Measurements from ENCODE around the gene PSG4.
"Not testable (repeated sequence)": the region's sequence is repeated elsewhere in the genome, so short reads cannot be mapped to it uniquely, and the experiment has no call there.

Gene PSG4

GRCh38 chr19:43197666-43198397 is 7.6 kb downstream of the PSG4 start:
- DNase-seq: not testable (repeated sequence)

- DNase-seq: not testable (repeated sequence)
These were observed 11.0 kb downstream of the PSG4 start for GRCh38 chr19:43194397-43194796.

GRCh38 chr19:43192381-43193155 is 12.9 kb downstream of the PSG4 start:
- not testable (repeated sequence) for DNase-seq

GRCh38 chr19:43188092-43188491 is 17.3 kb downstream of the PSG4 start:
- not testable (repeated sequence) for DNase-seq

- not testable (repeated sequence) for DNase-seq
These were observed 19.0 kb downstream of the PSG4 start, which contains the start of gene PSG5 for GRCh38 chr19:43186311-43186935. Gene PSG5 (minus strand): TSS chr19:43186536. CDS start chr19:43186405, 131 bp downstream.

- not testable (repeated sequence) for DNase-seq
These were observed 23.3 kb downstream of the PSG4 start for GRCh38 chr19:43181869-43182771.

- not testable (repeated sequence) for DNase-seq
These were observed 25.8 kb downstream of the PSG4 start for GRCh38 chr19:43179569-43180147.

- not testable (repeated sequence) for DNase-seq
These were observed 26.9 kb downstream of the PSG4 start for GRCh38 chr19:43178577-43178976.

- DNase-seq: not testable (repeated sequence)
These were observed 39.5 kb downstream of the PSG4 start for GRCh38 chr19:43165906-43166305.

GRCh38 chr19:43163135-43163534 is 42.3 kb downstream of the PSG4 start:
- DNase-seq: not testable (repeated sequence)

- not testable (repeated sequence) for DNase-seq
These were observed 43.2 kb downstream of the PSG4 start for GRCh38 chr19:43162261-43162660.

GRCh38 chr19:43152214-43152613 is 53.2 kb downstream of the PSG4 start:
- no peak for DNase-seq

GRCh38 chr19:43149788-43150187 is 55.6 kb downstream of the PSG4 start:
- DNase-seq: not testable (repeated sequence)

GRCh38 chr19:43148233-43148632 is 57.2 kb downstream of the PSG4 start:
- no peak for DNase-seq

Measured in right forelimb (tissue), 1 donor.